ENCODE data around the gene NRG3.

The NRG3 gene

GRCh38 chr10:82736305-82736704 lies 861.3 kb downstream of the NRG3 start:
- no peak for DNase-seq (ENCODE audit: low read depth)
- TF ChIP-seq CTCF (IDR thresholded peaks at IDR 0.05; ENCODE audit: low read length, missing control alignments), result no peak
- no peak overlapping the region for H3K4me3 ChIP-seq (replicated peaks; ENCODE audit: low read depth, low read length)

GRCh38 chr10:82737549-82737948 lies 862.6 kb downstream of the NRG3 start:
- no peak for TF ChIP-seq CTCF (IDR thresholded peaks at IDR 0.05; ENCODE audit: low read length, missing control alignments)
- no peak overlapping the region for H3K4me3 ChIP-seq (replicated peaks; ENCODE audit: low read depth, low read length)
- DNase-seq (ENCODE audit: low read depth), result no peak

GRCh38 chr10:82738592-82738991 lies 863.6 kb downstream of the NRG3 start:
- H3K4me3 ChIP-seq (replicated peaks; ENCODE audit: low read depth, low read length), result no peak overlapping the region
- no peak for TF ChIP-seq CTCF (IDR thresholded peaks at IDR 0.05; ENCODE audit: low read length, missing control alignments)
- no peak for DNase-seq (ENCODE audit: low read depth)

- DNase-seq (ENCODE audit: low read depth), result peak; percentile 73
- H3K4me3 ChIP-seq (replicated peaks; ENCODE audit: low read depth, low read length), result no peak overlapping the region
- no peak for TF ChIP-seq CTCF (IDR thresholded peaks at IDR 0.05; ENCODE audit: low read length, missing control alignments)
These were observed 867.5 kb downstream of the NRG3 start for GRCh38 chr10:82742478-82742877.

GRCh38 chr10:82742898-82743297 lies 867.9 kb downstream of the NRG3 start:
- no peak overlapping the region for H3K4me3 ChIP-seq (replicated peaks; ENCODE audit: low read depth, low read length)
- no peak for TF ChIP-seq CTCF (IDR thresholded peaks at IDR 0.05; ENCODE audit: low read length, missing control alignments)
- DNase-seq (ENCODE audit: low read depth), result no peak

- TF ChIP-seq CTCF (IDR thresholded peaks at IDR 0.05; ENCODE audit: low read length, missing control alignments), result no peak
- no peak overlapping the region for H3K4me3 ChIP-seq (replicated peaks; ENCODE audit: low read depth, low read length)
- DNase-seq (ENCODE audit: low read depth), result no peak
These were observed 875.5 kb downstream of the NRG3 start for GRCh38 chr10:82750538-82750937.

GRCh38 chr10:82757397-82757796 lies 882.4 kb downstream of the NRG3 start:
- DNase-seq (ENCODE audit: low read depth), result no peak
- TF ChIP-seq CTCF (IDR thresholded peaks at IDR 0.05; ENCODE audit: low read length, missing control alignments), result no peak
- H3K4me3 ChIP-seq (replicated peaks; ENCODE audit: low read depth, low read length), result no peak overlapping the region

Data from fibroblast of pulmonary artery (primary cell).